Naive thymus-derived CD4-positive, alpha-beta T cell (primary cell): ENCODE data around the gene NOP16. TPM values are rescaled to one million over a fixed set of nuclear protein-coding genes. Genes with fewer than 3 reads are reported as not detected.

ENCODE experiments used
- ATAC-seq: fragments of 150-1000 bp; cut with Tn5 transposase; 2 replicates; pipeline ENCODE4 v1.10.0; 2021; ENCODE audit warnings: mild to moderate bottlenecking, moderate library complexity
- CTCF ChIA-PET: fragments of 350-600 bp; sonication (Branson Sonifier 250); formaldehyde crosslinking; loops from one replicate; lab custom pipeline; 2021; ENCODE audit warnings: antibody characterized with exemption; lab: Charles Lee
- POLR2A ChIA-PET: fragments of 350-600 bp; sonication (Branson Sonifier 250); formaldehyde crosslinking; loops from one replicate; lab custom pipeline; 2021; ENCODE audit warnings: antibody characterized with exemption, inconsistent platforms; lab: Charles Lee
- DNase-seq, 9 donors: peaks; one replicate each; pipeline versions ENCODE4 v3.0.0 to v3.0.0-alpha.2; 2020 to 2022; ENCODE audit warnings: mixed read lengths in 1 of 9
- H3K27ac ChIP-seq: one replicate; pipeline ENCODE4 v1.7.0; 2013; ENCODE audit warnings: mild to moderate bottlenecking, low read depth, low read length, moderate library complexity
- H3K27me3 ChIP-seq, 2 donors: one replicate each; pipeline ENCODE4 v1.7.0; 2013; ENCODE audit warnings: low read length in 2 of 2, mild to moderate bottlenecking in 2 of 2, moderate library complexity in 2 of 2; ENCODE audit not compliant: control insufficient read depth in 2 of 2, insufficient read depth in 2 of 2
- H3K36me3 ChIP-seq, 3 experiments: 1 replicate in 2 of 3; 2 replicates in 1 of 3; pipeline ENCODE4 v1.7.0; 2013; ENCODE audit warnings: low read length in 3 of 3, mild to moderate bottlenecking in 3 of 3, moderate library complexity in 1 of 3; ENCODE audit not compliant: insufficient read depth in 3 of 3, control insufficient read depth in 2 of 3
- H3K4me1 ChIP-seq, 2 donors: one replicate each; pipeline ENCODE4 v1.7.0; 2013; ENCODE audit warnings: low read length in 2 of 2, mild to moderate bottlenecking in 2 of 2, moderate library complexity in 1 of 2; ENCODE audit not compliant: control insufficient read depth in 2 of 2, insufficient read depth in 2 of 2
- H3K4me3 ChIP-seq: 2 replicates; pipeline ENCODE4 v1.7.0; 2013; ENCODE audit warnings: mild to moderate bottlenecking, low read length
- H3K9me3 ChIP-seq, 3 experiments: 1 replicate in 2 of 3; 2 replicates in 1 of 3; pipeline ENCODE4 v1.7.0; 2013; ENCODE audit warnings: low read length in 3 of 3; ENCODE audit not compliant: control insufficient read depth in 2 of 3
- H3K27ac Mint-ChIP-seq, 9 donors: one replicate each; pipeline ENCODE4 v1.8.0; 2020 to 2022; ENCODE audit warnings: mixed read lengths in 9 of 9, mild to moderate bottlenecking in 8 of 9, moderate library complexity in 5 of 9, inconsistent platforms in 2 of 9
- H3K27me3 Mint-ChIP-seq, 5 donors: one replicate each; pipeline ENCODE4 v1.8.0; 2021 to 2022; ENCODE audit warnings: mixed read lengths in 5 of 5, mild to moderate bottlenecking in 1 of 5
- H3K36me3 Mint-ChIP-seq, 5 donors: one replicate each; pipeline ENCODE4 v1.8.0; 2020 to 2022; ENCODE audit warnings: mixed read lengths in 5 of 5, mild to moderate bottlenecking in 3 of 5, inconsistent platforms in 1 of 5
- H3K4me1 Mint-ChIP-seq, 7 donors: one replicate each; pipeline ENCODE4 v1.8.0; 2020 to 2022; ENCODE audit warnings: mixed read lengths in 7 of 7, mild to moderate bottlenecking in 3 of 7, inconsistent platforms in 1 of 7
- H3K4me3 Mint-ChIP-seq, 10 donors: one replicate each; pipeline ENCODE4 v1.8.0; 2020 to 2022; ENCODE audit warnings: mild to moderate bottlenecking in 10 of 10, mixed read lengths in 10 of 10, moderate library complexity in 6 of 10, inconsistent platforms in 2 of 10
- H3K9me3 Mint-ChIP-seq, 11 donors: one replicate each; pipeline ENCODE4 v1.8.0; 2020 to 2022; ENCODE audit warnings: mixed read lengths in 11 of 11, mild to moderate bottlenecking in 4 of 11, inconsistent platforms in 1 of 11, moderate library complexity in 1 of 11
- intact Hi-C, 2 donors: fragments of 100-400 bp; cut with micrococcal nuclease; formaldehyde crosslinking; loops; one replicate each; pipeline ENCODE4 v1.15.1; 2023
- polyA plus RNA-seq, 2 donors: library from polyadenylated mRNA; unstranded; fragments of 300-500 nt; fragmentation: Illumina TruSeq; gene quantifications; one replicate each; pipeline ENCODE4 v1.2.3, GENCODE V29; 2021
- total RNA-seq, 6 experiments: library from RNA in 5 of 6; stranded (reverse) in 5 of 6; gene quantifications; 1 replicate in 5 of 6; 2 replicates in 1 of 6; pipeline ENCODE4 v1.2.3 and lab custom pipeline; 2021 to 2026

The NOP16 gene
- total and polyA plus RNA-seq, 7 experiments from 2014 or later, result 12.8 to 42.2 (median 22.3) TPM

DNA sequence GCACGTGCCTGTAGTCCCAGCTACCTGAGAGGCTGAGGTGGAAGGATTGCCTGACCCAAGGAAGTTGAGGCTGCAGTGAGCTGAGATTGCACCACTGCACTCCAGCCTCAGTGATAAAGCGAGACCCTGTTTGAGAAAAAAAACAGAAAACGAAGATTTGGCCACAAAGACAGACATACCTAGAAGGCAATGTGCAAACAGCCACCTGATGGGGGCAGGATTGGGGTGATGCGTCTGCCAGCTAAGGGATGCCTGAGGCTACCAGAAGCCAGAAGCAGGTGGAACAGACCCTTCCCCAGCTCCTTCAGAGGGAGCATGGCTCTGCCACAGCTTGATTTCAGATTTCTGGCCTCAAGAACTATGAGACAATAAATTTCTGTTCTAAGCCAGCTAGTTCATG lies 3.1 kb upstream of the NOP16 start:
- Mint-ChIP-seq H3K27me3 (no peaks in the 10 kb centered on the region), H3K4me3 (no peak overlapping the region), H3K4me1 (peaks cover 14 to 33% (median 24%) of the 10 kb centered on the region in 7 donors), H3K36me3 (peaks cover 0 to 9% (median 0%) of the 10 kb centered on the region in 5 donors), H3K9me3 (peaks cover 0 to 1% (median 0%) of the 10 kb centered on the region in 11 donors), H3K27ac (peak overlapping the region in 4 of 9 donors; percentile 13 to 100 (median 48))
- DNase-seq, result no peak
- ChIA-PET POLR2A (interaction anchor here (1.0 to 2.9 kb wide), 3 partner anchors 24 to 146 kb away, joined by 3 to 10 read pairs (median 6); partner anchors contain the start of genes KIAA1191 and RNF44), CTCF (interaction anchor here (0.7 kb wide), 1 partner anchor 176 kb away, joined by 3 read pairs; no protein-coding TSS in a partner anchor)
- Histone ChIP-seq H3K36me3 (peaks cover 0 to 33% (median 0%) of the 10 kb centered on the region in 3 experiments), H3K4me1 (peaks cover 16 to 18% of the 10 kb centered on the region in 2 donors), H3K27me3 (no peaks in the 10 kb centered on the region), H3K27ac (no peak overlapping the region), H3K4me3 (no peak overlapping the region), H3K9me3 (no peaks in the 10 kb centered on the region)
- intact Hi-C loops, result no loop called here
- no peak for ATAC-seq

DNA sequence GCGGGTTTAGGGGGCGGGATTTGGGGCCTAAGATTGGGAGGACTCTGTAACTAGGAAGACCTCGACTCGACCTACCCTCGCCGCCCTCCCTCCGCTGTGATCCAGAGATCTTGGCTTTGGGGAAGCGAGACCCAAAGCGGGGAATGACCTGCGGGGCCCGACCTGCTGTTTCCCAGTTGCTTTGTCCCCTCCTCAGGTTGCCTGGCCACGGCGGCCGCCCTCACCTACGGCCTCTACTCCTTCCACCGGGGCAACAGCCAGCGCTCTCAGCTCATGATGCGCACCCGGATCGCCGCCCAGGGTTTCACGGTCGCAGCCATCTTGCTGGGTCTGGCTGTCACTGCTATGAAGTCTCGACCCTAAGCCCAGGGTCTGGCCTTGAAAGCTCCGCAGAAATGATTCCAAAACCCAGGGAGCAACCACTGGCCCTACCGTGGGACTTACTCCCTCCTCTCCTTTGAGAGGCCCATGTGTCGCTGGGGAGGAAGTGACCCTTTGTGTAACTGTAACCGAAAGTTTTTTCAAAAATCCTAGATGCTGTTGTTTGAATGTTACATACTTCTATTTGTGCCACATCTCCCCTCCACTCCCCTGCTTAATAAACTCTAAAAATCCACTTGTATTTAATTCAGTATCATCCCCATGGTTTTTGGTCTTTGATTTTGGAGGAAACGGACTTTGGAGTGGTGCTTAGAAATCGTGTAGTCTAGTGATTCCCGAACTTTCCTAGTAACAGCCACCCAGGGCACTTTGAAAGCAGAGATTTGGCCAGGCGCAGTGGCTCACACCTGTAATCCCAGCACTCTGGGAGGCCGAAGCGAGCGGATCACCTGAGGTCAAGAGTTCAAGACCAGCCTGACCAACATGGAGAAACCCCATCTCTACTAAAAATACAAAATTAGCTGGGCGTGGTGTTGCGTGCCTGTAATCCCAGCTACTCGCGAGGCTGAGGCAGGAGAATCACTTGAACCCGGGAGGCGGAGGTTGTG lies 1.0 kb upstream of the NOP16 start:
- H3K27ac Mint-ChIP-seq, result peak overlapping the region; percentile 91 to 100 (median 99)
- Histone ChIP-seq H3K4me3 (peak overlapping the region; percentile 95), H3K27me3 (no peaks in the 10 kb centered on the region), H3K4me1 (peaks cover 18% of the 10 kb centered on the region in 2 donors), H3K36me3 (peaks cover 0 to 40% (median 5%) of the 10 kb centered on the region in 3 experiments), H3K27ac (peak overlapping the region; percentile 93), H3K9me3 (no peaks in the 10 kb centered on the region)
- peaks cover 0 to 11% (median 3%) of the 10 kb centered on the region in 5 donors for H3K36me3 Mint-ChIP-seq
- intact Hi-C loops, result loop anchor here (1.0 to 10.0 kb wide), 10 partner anchors 24 to 961 kb away; partner anchors contain the start of genes CLTB (in 2 of the 2), FAF2 (in 2 of the 2), UIMC1 (in 2 of the 2) and ARL10 (in 1 of the 2)
- no peaks in the 10 kb centered on the region for H3K27me3 Mint-ChIP-seq
- ATAC-seq (peak; percentile 45), DNase-seq (no peak)
- ChIA-PET POLR2A (interaction anchor here (0.6 to 4.8 kb wide), 7 partner anchors 22 to 148 kb away, joined by 3 to 53 read pairs (median 5); partner anchors contain the start of genes FAF2, KIAA1191 and RNF44), CTCF (interaction anchor here (0.6 to 0.7 kb wide), 2 partner anchors 28 to 30 kb away, joined by 3 to 5 read pairs; no protein-coding TSS in a partner anchor)
- H3K9me3 Mint-ChIP-seq, result peaks cover 0 to 1% (median 0%) of the 10 kb centered on the region in 11 donors
- H3K4me3 Mint-ChIP-seq, result peak overlapping the region; percentile 94 to 100 (median 99)
- H3K4me1 Mint-ChIP-seq, result peaks cover 14 to 42% (median 35%) of the 10 kb centered on the region in 7 donors

DNA sequence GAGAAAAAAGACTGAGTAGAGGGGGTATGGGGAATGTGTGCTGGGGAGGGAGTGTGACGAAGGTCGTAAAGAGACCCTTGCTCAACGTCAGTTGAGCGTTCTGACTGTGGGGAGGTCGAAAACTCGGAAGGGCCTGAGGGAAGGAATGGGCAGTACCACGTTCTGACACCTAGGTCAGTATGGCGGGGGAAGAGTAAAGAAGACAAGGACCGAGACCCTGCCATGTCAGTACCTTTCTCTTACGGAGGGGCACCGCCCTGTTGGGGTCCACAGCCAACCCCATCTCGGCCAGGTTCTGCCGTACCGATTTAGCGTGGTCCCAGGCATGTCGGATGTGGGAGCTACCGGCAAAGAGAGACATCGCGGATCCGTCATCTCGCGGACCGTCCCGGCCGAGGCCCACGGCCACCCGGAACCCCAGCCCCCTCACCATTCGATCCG lies 375 bp downstream of the NOP16 start:
- Histone ChIP-seq H3K27ac (peak overlapping the region; percentile 93), H3K27me3 (no peaks in the 10 kb centered on the region), H3K4me1 (peaks cover 18% of the 10 kb centered on the region in 2 donors), H3K4me3 (peak overlapping the region; percentile 95), H3K9me3 (no peaks in the 10 kb centered on the region), H3K36me3 (peaks cover 0 to 43% (median 5%) of the 10 kb centered on the region in 3 experiments)
- ChIA-PET CTCF (interaction anchor here (1.3 kb wide), 1 partner anchor 148 kb away, joined by 4 read pairs; no protein-coding TSS in a partner anchor), POLR2A (interaction anchor here (0.6 to 4.8 kb wide), 5 partner anchors 20 to 901 kb away, joined by 3 to 53 read pairs (median 5); partner anchors contain the start of genes KIAA1191 and RNF44)
- H3K4me1 Mint-ChIP-seq, result peaks cover 14 to 42% (median 35%) of the 10 kb centered on the region in 7 donors
- DNase-seq (no peak), ATAC-seq (no peak)
- H3K9me3 Mint-ChIP-seq, result peaks cover 0 to 1% (median 0%) of the 10 kb centered on the region in 11 donors
- peak overlapping the region; percentile 94 to 100 (median 99) for H3K4me3 Mint-ChIP-seq
- H3K27me3 Mint-ChIP-seq, result no peaks in the 10 kb centered on the region
- H3K27ac Mint-ChIP-seq, result peak overlapping the region; percentile 91 to 100 (median 99)
- intact Hi-C loops, result loop anchor here (1.0 to 10.0 kb wide), 7 partner anchors 23 to 963 kb away; partner anchors contain the start of genes UIMC1 (in 2 of the 2), ARL10 (in 1 of the 2), KIAA1191 (in 1 of the 2) and LMAN2 (in 1 of the 2)
- peaks cover 3 to 19% (median 5%) of the 10 kb centered on the region in 5 donors for H3K36me3 Mint-ChIP-seq

DNA sequence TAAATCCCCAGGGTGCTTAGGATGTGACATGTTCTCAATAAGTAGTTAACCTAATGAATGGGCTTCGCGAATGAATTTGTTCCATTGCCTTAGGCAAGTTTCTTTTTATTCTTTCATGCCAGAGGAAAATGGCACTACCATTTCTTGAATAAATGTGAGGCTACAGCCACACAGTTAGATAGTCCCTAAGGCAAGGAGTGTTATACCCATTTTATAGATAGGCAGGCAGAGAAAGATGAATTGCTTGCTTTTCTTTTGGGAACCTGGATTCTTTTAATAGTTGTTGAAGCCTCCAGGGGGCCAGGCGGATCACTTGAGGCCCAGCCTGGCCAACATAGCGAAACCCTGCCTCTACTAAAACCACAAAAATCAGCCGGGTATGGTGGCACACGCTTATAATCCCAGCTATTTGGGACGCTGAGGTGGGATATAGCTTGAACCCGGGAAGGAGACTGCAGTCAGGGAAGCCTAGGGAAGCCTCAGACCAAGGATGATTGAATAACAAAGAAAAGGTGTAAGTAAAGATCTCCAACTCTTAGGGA lies 943 bp downstream of the NOP16 start:
- Mint-ChIP-seq H3K27ac (peak overlapping the region in 8 of 9 donors; percentile 93 to 100 (median 98)), H3K4me1 (peaks cover 14 to 42% (median 35%) of the 10 kb centered on the region in 7 donors), H3K36me3 (peaks cover 3 to 21% (median 5%) of the 10 kb centered on the region in 5 donors), H3K27me3 (no peaks in the 10 kb centered on the region), H3K9me3 (peaks cover 0 to 1% (median 0%) of the 10 kb centered on the region in 11 donors), H3K4me3 (peak overlapping the region; percentile 94 to 100 (median 99))
- peaks cover 18% of the 10 kb centered on the region in 2 donors for H3K4me1 ChIP-seq
- H3K36me3 ChIP-seq, result peaks cover 0 to 43% (median 5%) of the 10 kb centered on the region in 3 experiments
- ATAC-seq (no peak), DNase-seq (no peak)
- intact Hi-C loops, result loop anchor here in 1 of 2 donors (10.0 kb wide), 1 partner anchor 153 kb away; the partner anchor contains the start of gene SIMC1
- POLR2A ChIA-PET, result interaction anchor here (0.6 to 4.8 kb wide), 6 partner anchors 18 to 901 kb away, joined by 3 to 53 read pairs (median 3); partner anchors contain the start of gene KIAA1191
- peak overlapping the region; percentile 93 for H3K27ac ChIP-seq
- H3K9me3 ChIP-seq, result no peaks in the 10 kb centered on the region
- CTCF ChIA-PET, result interaction anchor here (1.3 kb wide), 1 partner anchor 148 kb away, joined by 4 read pairs; no protein-coding TSS in a partner anchor
- peak overlapping the region; percentile 95 for H3K4me3 ChIP-seq
- H3K27me3 ChIP-seq, result no peaks in the 10 kb centered on the region

DNA sequence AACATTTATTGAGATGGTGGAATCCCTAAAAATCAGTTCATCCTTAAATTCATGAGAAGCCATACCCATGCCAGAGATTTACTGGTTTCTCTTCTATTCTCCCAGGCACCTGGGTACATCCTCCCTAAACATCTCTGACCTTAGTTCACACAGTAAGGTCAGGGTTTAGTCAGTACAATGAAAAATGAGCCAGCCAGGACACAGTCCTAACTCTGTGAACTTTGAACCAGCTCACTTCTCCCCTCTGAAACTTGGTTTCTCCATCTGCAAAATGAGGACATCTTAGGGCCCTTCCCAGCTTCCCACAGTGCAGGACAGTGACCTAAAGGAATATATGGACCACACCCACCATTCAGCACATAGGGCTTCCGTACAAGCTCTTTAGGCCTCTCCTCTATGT lies 1.9 kb downstream of the NOP16 start:
- no peaks in the 10 kb centered on the region for H3K9me3 ChIP-seq
- no peak overlapping the region for H3K4me3 ChIP-seq
- peaks cover 0 to 46% (median 5%) of the 10 kb centered on the region in 3 experiments for H3K36me3 ChIP-seq
- Mint-ChIP-seq H3K36me3 (peaks cover 3 to 29% (median 10%) of the 10 kb centered on the region in 5 donors), H3K4me3 (peak overlapping the region; percentile 21 to 100 (median 82)), H3K4me1 (peaks cover 14 to 42% (median 33%) of the 10 kb centered on the region in 7 donors), H3K27ac (peak overlapping the region in 3 of 9 donors; percentile 20 to 34 (median 20)), H3K9me3 (peaks cover 0 to 1% (median 0%) of the 10 kb centered on the region in 11 donors), H3K27me3 (no peaks in the 10 kb centered on the region)
- CTCF ChIA-PET, result no interaction called here
- H3K27ac ChIP-seq, result no peak overlapping the region
- intact Hi-C loops, result loop anchor here in 1 of 2 donors (10.0 kb wide), 1 partner anchor 152 kb away; the partner anchor contains the start of gene SIMC1
- DNase-seq (no peak), ATAC-seq (no peak)
- POLR2A ChIA-PET, result interaction anchor here (0.9 to 4.8 kb wide), 4 partner anchors 12 to 252 kb away, joined by 3 to 53 read pairs (median 4); partner anchors contain the start of genes KIAA1191 and RNF44
- peaks cover 18% of the 10 kb centered on the region in 2 donors for H3K4me1 ChIP-seq
- no peaks in the 10 kb centered on the region for H3K27me3 ChIP-seq
